IPS-20b (cell line): ENCODE measurements around the gene GC.

Experiments used
- H3K27ac ChIP-seq: one replicate; pipeline ENCODE4 v1.5.1; 2013; ENCODE audit warnings: low read length
- H3K27me3 ChIP-seq: 2 replicates; pipeline ENCODE4 v1.6.1; 2013; ENCODE audit warnings: mild to moderate bottlenecking, low read length, inconsistent platforms; ENCODE audit not compliant: insufficient read depth
- H3K36me3 ChIP-seq: 2 replicates; pipeline ENCODE4 v1.6.1; 2013; ENCODE audit warnings: low read depth, mild to moderate bottlenecking, inconsistent platforms, low read length, moderate library complexity; ENCODE audit not compliant: insufficient read depth
- H3K4me1 ChIP-seq: 2 replicates; pipeline ENCODE4 v1.6.1; 2013; ENCODE audit warnings: mild to moderate bottlenecking, control low read depth, inconsistent platforms, low read length, moderate library complexity; ENCODE audit not compliant: insufficient read depth
- H3K4me3 ChIP-seq: 2 replicates; pipeline ENCODE4 v1.5.1; 2013; ENCODE audit warnings: mild to moderate bottlenecking, low read length, inconsistent platforms
- H3K9ac ChIP-seq: 2 replicates; pipeline ENCODE4 v1.6.1; 2013; ENCODE audit warnings: low read depth, mild to moderate bottlenecking, inconsistent platforms, low read length, moderate library complexity
- H3K9me3 ChIP-seq: 2 replicates; pipeline ENCODE4 v1.6.1; 2013; ENCODE audit warnings: mild to moderate bottlenecking, low read depth, low read length, inconsistent platforms; ENCODE audit not compliant: insufficient read depth

The GC gene

DNA sequence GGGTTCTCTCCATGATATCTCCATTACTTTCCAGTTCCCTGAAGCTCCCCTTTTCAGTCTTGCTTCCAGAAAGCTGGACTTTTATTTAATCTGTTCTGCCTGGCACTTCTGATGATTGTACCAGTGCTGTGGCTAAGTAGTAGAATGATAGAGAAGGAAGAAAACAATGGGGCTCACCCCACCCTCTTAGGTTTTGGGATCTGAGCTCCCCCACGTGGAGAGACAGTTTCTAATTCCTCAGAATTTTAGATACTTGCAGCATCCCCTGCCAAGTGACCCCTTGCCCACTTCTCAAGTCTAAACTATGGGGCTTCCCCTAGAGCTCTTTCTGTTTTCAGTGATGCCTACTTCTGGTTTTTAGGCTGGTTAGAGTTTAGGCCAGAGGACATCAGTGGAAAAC lies 73.9 kb downstream of the GC start:
- Histone ChIP-seq H3K27me3 (no peaks in the 10 kb centered on the region), H3K4me3 (no peak overlapping the region), H3K9ac (no peak overlapping the region), H3K4me1 (no peaks in the 10 kb centered on the region; the same call in 1 of the 2 replicates), H3K36me3 (no peaks in the 10 kb centered on the region), H3K27ac (no peak overlapping the region), H3K9me3 (no peaks in the 10 kb centered on the region; the same call in 1 of the 2 replicates)

GRCh38 chr4:71698141-71698540 lies 85.7 kb downstream of the GC start:
- Histone ChIP-seq H3K27ac (no peak overlapping the region), H3K4me3 (no peak overlapping the region), H3K27me3 (no peaks in the 10 kb centered on the region), H3K9me3 (no peaks in the 10 kb centered on the region), H3K4me1 (peaks cover 3% of the 10 kb centered on the region; the same call in 1 of the 2 replicates), H3K36me3 (no peaks in the 10 kb centered on the region), H3K9ac (no peak overlapping the region)

DNA sequence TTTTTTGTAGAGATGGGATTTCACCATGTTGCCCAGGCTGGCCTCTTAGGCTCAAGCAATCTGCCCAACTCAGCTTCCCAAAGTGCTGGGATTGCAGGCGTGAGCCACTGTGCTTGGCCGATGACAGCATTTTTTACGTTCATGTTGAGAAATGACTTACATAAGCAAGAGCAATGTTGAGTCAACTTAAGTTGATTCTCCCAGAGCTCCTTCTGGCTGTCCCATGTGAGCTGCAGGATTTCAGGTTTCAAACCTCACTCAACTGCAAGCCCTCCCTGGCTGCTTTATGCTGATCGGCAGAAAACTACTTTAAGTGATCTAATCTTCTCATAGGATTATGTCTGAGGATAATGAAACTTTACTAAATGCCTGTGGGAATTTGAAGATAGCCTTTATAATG lies 86.8 kb downstream of the GC start:
- Histone ChIP-seq H3K4me3 (no peak overlapping the region), H3K27ac (no peak overlapping the region), H3K36me3 (no peaks in the 10 kb centered on the region), H3K27me3 (no peaks in the 10 kb centered on the region), H3K4me1 (peaks cover 10% of the 10 kb centered on the region; the same call in 1 of the 2 replicates), H3K9me3 (no peaks in the 10 kb centered on the region), H3K9ac (no peak overlapping the region)

GRCh38 chr4:71694961-71695360 lies 88.9 kb downstream of the GC start:
- H3K9me3 ChIP-seq: no peaks in the 10 kb centered on the region
- no peak overlapping the region for H3K9ac ChIP-seq
- H3K36me3 ChIP-seq: no peaks in the 10 kb centered on the region
- H3K27ac ChIP-seq: no peak overlapping the region
- H3K4me3 ChIP-seq: no peak overlapping the region
- H3K4me1 ChIP-seq: peaks cover 12% of the 10 kb centered on the region
- H3K27me3 ChIP-seq: no peaks in the 10 kb centered on the region

DNA sequence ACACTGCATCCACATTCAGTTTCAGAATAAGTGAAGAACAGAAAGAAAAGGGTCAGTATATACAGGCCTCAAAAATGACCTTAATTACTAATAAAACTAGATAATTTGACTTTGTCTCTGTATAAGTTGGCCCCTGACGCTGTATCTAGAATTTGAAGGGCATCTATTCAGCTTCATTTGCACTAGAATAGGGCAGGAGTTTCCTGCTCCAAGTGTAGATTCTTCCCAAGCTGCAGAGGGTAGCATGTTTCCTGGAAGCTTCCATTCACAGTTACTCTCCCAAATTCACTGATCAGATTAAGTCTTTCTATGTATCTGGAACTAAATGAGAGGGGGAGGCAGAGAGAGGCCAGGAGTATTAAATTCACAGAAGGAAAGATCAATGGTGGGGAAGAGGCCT lies 90.9 kb downstream of the GC start:
- no peaks in the 10 kb centered on the region for H3K36me3 ChIP-seq
- no peak overlapping the region for H3K27ac ChIP-seq
- H3K4me3 ChIP-seq: no peak overlapping the region
- H3K9me3 ChIP-seq: no peaks in the 10 kb centered on the region
- H3K9ac ChIP-seq: no peak overlapping the region
- H3K27me3 ChIP-seq: no peaks in the 10 kb centered on the region
- H3K4me1 ChIP-seq: peaks cover 16% of the 10 kb centered on the region

DNA sequence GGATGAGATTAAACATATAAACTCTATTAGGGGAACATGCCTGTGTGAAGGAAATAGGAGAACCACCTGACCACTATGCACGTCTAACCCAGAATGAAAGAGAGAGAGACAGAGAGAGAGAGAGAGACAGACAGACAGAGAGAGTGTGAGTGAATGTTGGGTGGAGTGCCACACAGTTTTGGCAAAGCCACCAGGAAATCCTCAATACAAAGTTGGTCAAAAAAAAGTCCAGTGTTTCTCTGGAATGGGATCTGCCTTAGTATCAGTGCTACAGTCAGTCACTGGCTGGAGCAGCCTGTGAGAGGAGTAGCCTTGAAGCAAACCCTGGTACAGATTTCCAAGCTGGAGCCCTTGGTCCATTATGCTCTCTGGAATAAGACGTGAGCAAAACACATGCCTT lies 91.7 kb downstream of the GC start:
- H3K9me3 ChIP-seq: no peaks in the 10 kb centered on the region
- no peak overlapping the region for H3K4me3 ChIP-seq
- no peaks in the 10 kb centered on the region for H3K27me3 ChIP-seq
- H3K27ac ChIP-seq: no peak overlapping the region
- H3K9ac ChIP-seq: no peak overlapping the region
- peaks cover 16% of the 10 kb centered on the region for H3K4me1 ChIP-seq
- no peaks in the 10 kb centered on the region for H3K36me3 ChIP-seq
